Stimulated activated CD4-positive, alpha-beta T cell treated with anti-CD3 and anti-CD28 coated beads, Interleukin-2, amount 100 ng/mL, for 4 hours (primary cell): Measurements from ENCODE around the gene SUPT7L.

ENCODE experiments used
- DNase-seq: peaks from one replicate; pipeline ENCODE4 v3.0.0-alpha.2; 2020; ENCODE audit warnings: low read depth

Gene SUPT7L

GRCh38 chr2:27663285-27664153 is at the start of gene SUPT7L, which contains the start of gene SLC4A1AP:
SUPT7L (minus strand) TSS chr2:27663614; CDS start chr2:27662192, 1,422 bp downstream.
SLC4A1AP (plus strand) TSS chr2:27663889; CDS start chr2:27663915, 26 bp downstream.
- DNase-seq: peak; percentile 51

- DNase-seq: no peak
Measured at GRCh38 chr2:27713201-27713600, 49.8 kb upstream of the SUPT7L start.

- no peak for DNase-seq
Measured at GRCh38 chr2:27712522-27712921, 49.1 kb upstream of the SUPT7L start.

DNA sequence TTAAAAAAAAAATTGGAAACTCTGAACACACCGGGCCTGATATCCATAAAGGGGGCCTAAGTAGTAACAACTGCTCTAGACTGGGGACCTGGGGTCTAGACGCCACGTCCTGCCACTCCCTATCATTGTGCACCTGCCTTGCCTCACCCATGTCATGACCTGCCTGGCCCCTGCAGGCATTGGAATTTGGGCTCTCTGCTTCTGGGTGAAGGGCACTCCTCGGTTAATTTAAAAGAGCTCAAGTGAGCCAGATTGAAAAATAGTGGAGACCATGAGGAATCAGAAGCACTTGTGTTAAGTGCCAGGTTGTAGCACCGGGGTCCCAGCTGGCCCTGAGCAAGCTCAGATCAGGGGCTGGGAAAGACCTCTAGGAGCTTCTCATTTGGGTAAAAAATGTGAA is 48.4 kb upstream of the SUPT7L start:
- no peak for DNase-seq

DNA sequence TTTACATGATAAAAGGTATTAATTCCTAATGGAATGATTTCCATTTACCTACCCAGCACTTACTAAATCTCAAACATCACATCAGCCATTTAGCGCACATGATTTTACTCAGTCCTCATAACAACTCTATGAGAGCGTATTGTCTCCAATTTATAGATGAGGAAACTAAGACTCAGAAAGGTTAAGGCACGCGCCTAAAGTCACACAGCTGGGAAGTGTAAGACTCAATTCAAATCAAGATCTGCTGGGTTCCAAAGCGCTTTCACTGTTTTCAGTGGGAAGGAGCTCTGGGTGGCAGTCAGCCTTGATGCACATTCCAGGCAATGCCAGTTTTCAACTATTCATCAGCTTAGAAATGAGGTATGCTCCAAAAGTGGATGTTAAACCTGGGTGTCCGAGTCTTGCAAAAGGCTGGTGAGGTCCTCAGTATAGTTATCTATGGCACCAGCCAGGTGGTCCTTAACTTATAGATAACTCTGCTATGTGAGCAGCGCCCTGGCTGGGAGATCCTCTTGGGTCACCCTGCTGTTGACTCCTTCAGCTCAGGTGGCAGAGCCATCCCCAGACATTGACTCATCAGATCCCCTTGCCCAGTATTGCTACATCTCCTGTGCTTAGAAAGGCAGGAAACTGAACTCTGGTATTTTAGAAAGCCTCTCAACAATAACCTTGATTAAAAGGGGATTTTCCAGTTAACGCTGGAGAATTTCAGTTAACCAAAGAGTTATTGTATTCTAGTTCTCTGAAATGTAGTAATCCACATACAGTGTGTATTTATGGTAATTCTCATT is 47.4 kb upstream of the SUPT7L start:
- no peak for DNase-seq

GRCh38 chr2:27709960-27710575 is 46.7 kb upstream of the SUPT7L start:
- no peak for DNase-seq

DNA sequence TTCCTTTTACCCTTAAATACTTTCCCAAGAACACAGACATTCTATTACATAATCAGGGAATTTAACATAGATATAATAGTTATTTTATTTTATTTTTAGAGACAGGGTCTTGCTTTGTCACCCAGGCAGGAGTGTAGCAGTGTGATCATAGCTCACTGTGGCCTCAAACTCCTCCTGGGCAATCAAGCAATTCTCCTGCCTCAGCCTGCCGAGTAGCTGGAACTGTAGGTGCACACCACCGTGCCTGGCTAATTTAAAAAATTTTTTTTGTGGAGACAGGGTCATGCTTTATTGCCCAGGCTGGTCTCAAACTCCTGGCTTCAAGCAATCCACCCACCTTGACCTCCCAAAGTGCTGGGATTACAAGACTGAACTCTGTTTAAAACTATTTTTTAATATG is 45.9 kb upstream of the SUPT7L start:
- no peak for DNase-seq

DNA sequence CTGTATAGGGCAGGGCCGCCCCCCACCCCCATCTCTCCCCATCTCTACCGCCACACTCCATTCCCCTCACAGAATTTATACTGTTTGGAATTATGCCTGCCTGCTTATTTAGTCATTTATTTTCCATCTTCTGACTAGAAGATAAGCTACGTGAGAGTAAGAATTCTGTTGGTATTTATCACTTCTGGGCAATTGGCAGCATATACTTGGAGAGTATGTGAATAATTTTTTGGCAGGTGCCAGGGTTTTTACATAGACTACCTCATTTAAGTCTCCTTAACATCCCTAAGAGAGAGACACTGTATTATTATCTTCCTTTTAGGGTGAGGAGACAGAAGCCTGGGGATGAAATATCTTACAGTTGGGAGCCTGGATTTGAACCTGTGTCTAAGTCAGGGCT is 45.3 kb upstream of the SUPT7L start:
- no peak for DNase-seq

GRCh38 chr2:27708257-27708654 is 44.8 kb upstream of the SUPT7L start:
- DNase-seq: no peak

- no peak for DNase-seq
Measured at GRCh38 chr2:27707462-27708256, 44.2 kb upstream of the SUPT7L start.

DNA sequence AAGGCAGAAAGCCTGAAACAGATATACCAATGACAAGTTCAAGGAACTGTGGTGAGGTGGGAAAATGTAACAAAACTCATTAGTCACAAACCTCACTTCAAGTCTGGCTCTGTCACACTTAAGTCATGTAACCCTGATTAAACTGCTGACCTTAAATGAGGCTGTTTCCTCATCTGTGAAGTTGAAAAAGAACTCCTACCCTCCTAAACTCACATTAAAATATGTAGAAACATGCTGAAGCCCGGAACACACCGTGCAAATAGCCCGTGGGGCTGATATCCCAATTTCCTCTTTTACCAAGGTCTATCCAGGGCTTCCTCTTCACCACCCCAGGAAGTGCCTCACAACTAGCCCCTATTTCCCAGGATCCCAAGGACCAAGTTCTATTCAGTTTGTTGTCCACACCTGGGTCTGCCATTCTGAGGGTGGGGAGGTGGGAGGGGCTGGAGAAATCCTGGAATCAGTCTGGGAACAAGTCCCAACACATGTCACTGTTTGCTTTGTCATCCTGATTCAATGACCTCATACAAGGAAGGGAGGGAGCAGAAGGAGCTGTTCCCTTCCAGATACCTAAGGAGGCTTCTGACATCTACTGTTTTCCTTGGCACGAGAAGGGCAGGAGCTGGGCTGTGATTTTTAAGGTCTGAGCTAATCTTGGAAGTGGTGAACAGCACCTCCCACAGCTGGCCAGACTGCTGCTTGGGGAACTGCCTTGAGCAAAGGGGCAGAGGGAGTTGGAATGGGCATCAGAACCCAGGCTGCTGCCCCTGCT is 42.6 kb upstream of the SUPT7L start:
- no peak for DNase-seq

GRCh38 chr2:27704342-27704876 is 41.0 kb upstream of the SUPT7L start:
- DNase-seq: no peak

- DNase-seq: peak; percentile 81
Measured at GRCh38 chr2:27703638-27704341, 40.4 kb upstream of the SUPT7L start.

GRCh38 chr2:27702302-27702701 is 38.9 kb upstream of the SUPT7L start:
- DNase-seq: no peak

- DNase-seq: no peak
Measured at GRCh38 chr2:27701676-27702075, 38.3 kb upstream of the SUPT7L start.

- DNase-seq: no peak
Measured at GRCh38 chr2:27697660-27698059, 34.2 kb upstream of the SUPT7L start.

- DNase-seq: no peak
Measured at GRCh38 chr2:27690052-27690451, 26.6 kb upstream of the SUPT7L start.

GRCh38 chr2:27689424-27689823 is 26.0 kb upstream of the SUPT7L start:
- DNase-seq: no peak

GRCh38 chr2:27687232-27687631 is 23.8 kb upstream of the SUPT7L start:
- no peak for DNase-seq

GRCh38 chr2:27685577-27685976 is 22.2 kb upstream of the SUPT7L start:
- DNase-seq: no peak
